Hepatocyte (in vitro differentiated cells): ENCODE measurements around the gene TNFRSF12A. TPM values are rescaled to one million over a fixed set of nuclear protein-coding genes. Genes with fewer than 3 reads are reported as not detected.

ENCODE experiments used
- DNase-seq: peaks from one replicate; pipeline ENCODE4 v3.0.0-alpha.2; 2016; ENCODE audit warnings: low spot score
- H2AFZ ChIP-seq: fragments of 200-600 bp; sonication (generic); 2 replicates; pipeline ENCODE4 v1.6.0; 2016; ENCODE audit warnings: antibody characterized with exemption, mild to moderate bottlenecking
- H3K27ac ChIP-seq: fragments of 200-600 bp; sonication (generic); 2 replicates; pipeline ENCODE4 v1.5.1; 2016; ENCODE audit warnings: mild to moderate bottlenecking
- H3K27me3 ChIP-seq: fragments of 200-600 bp; sonication (generic); 2 replicates; pipeline ENCODE4 v1.6.1; 2016
- H3K36me3 ChIP-seq: fragments of 200-600 bp; sonication (generic); replicated peaks from 2 replicates; pipeline ENCODE4 v1.5.1; 2016; ENCODE audit warnings: low read depth; ENCODE audit not compliant: insufficient read depth
- H3K4me1 ChIP-seq: fragments of 200-600 bp; sonication (generic); 2 replicates; pipeline ENCODE4 v1.5.1; 2016; ENCODE audit warnings: mild to moderate bottlenecking, moderate library complexity; ENCODE audit not compliant: insufficient read depth
- H3K4me2 ChIP-seq: fragments of 200-600 bp; sonication (generic); 2 replicates; pipeline ENCODE4 v1.6.0; 2016
- H3K4me3 ChIP-seq: fragments of 200-600 bp; sonication (generic); 2 replicates; pipeline ENCODE4 v1.5.1; 2016; ENCODE audit warnings: mild to moderate bottlenecking
- H3K79me2 ChIP-seq: fragments of 200-600 bp; sonication (generic); 2 replicates; pipeline ENCODE4 v1.6.0; 2017; ENCODE audit warnings: mild to moderate bottlenecking
- H3K9me2 ChIP-seq: fragments of 200-600 bp; sonication (generic); replicated peaks from 2 replicates; pipeline ENCODE4 v1.6.0; 2017; ENCODE audit warnings: mild to moderate bottlenecking; ENCODE audit not compliant: insufficient read depth
- H3K9me3 ChIP-seq: fragments of 200-600 bp; sonication (generic); 2 replicates; pipeline ENCODE4 v1.5.1; 2016; ENCODE audit warnings: low read depth, mild to moderate bottlenecking
- H4K20me1 ChIP-seq: fragments of 200-600 bp; sonication (generic); 2 replicates; pipeline ENCODE4 v1.6.0; 2016; ENCODE audit warnings: mild to moderate bottlenecking; ENCODE audit not compliant: insufficient read depth, poor library complexity, severe bottlenecking
- CTCF ChIP-seq: fragments of 200-600 bp; sonication (generic); IDR thresholded peaks from 2 replicates; pipeline ENCODE4 v1.5.1; 2016; ENCODE audit warnings: antibody characterized with exemption, mild to moderate bottlenecking; ENCODE audit not compliant: poor library complexity
- EZH2 ChIP-seq: fragments of 200-600 bp; sonication (generic); IDR thresholded peaks from 2 replicates; pipeline ENCODE4 v1.6.1; 2016; ENCODE audit warnings: antibody characterized with exemption, mild to moderate bottlenecking, borderline replicate concordance
- EZH2phosphoT487 ChIP-seq: fragments of 200-600 bp; sonication (generic); IDR thresholded peaks from one replicate; pipeline ENCODE4 v1.6.1; 2018; ENCODE audit warnings: antibody characterized with exemption, mild to moderate bottlenecking, low read depth, moderate library complexity; ENCODE audit not compliant: unreplicated experiment, severe bottlenecking
- whole genome bisulfite sequencing: methylation state at CpG from one replicate; pipeline ENCODE4 v1.1.6; 2016; ENCODE audit warnings: low lambda C conversion rate; ENCODE audit errors: missing lambda C conversion rate; 5-methylcytosine and 5-hydroxymethylcytosine counted together
- polyA plus RNA-seq: library from polyadenylated mRNA; unstranded; fragments of >200 nt; fragmentation: Nextera tagmentation; extraction: Ambion mirVana; gene quantifications from 2 replicates; pipeline ENCODE4 v1.2.1, GENCODE V29; 2016
- total RNA-seq: library from RNA; depleted of rRNA; stranded (reverse); fragments of >200 nt; gene quantifications from 2 replicates; pipeline ENCODE4 v1.2.3, GENCODE V29; 2014

Gene TNFRSF12A
- total and polyA plus RNA-seq, 2 experiments from 2014 or later: 127 to 385 TPM

- Histone ChIP-seq H2AFZ (no peak overlapping the region), H3K9me2 (no peaks in the 10 kb centered on the region), H3K27ac (peak overlapping the region; percentile 48), H3K9me3 (no peaks in the 10 kb centered on the region), H3K4me2 (no peak overlapping the region), H3K4me3 (no peak overlapping the region), H3K27me3 (no peaks in the 10 kb centered on the region), H3K79me2 (no peaks in the 10 kb centered on the region), H4K20me1 (no peaks in the 10 kb centered on the region), H3K4me1 (peaks cover 15% of the 10 kb centered on the region), H3K36me3 (no peaks in the 10 kb centered on the region)
- 93% methylated on average over 6 of the region's 6 CpGs for WGBS
- TF ChIP-seq CTCF (no peak), EZH2 (no peak), EZH2phosphoT487 (no peak)
- DNase-seq: no peak
Measured at GRCh38 chr16:3062553-3062952, 42.4 kb downstream of the TNFRSF12A start.

GRCh38 chr16:3063625-3064386, 43.6 kb downstream of the TNFRSF12A start:
- Histone ChIP-seq H3K36me3 (no peaks in the 10 kb centered on the region), H3K4me3 (no peak overlapping the region), H3K79me2 (no peaks in the 10 kb centered on the region), H3K4me1 (peaks cover 12% of the 10 kb centered on the region), H3K27ac (peak overlapping the region; percentile 89), H2AFZ (no peak overlapping the region), H3K9me2 (no peaks in the 10 kb centered on the region), H3K9me3 (no peaks in the 10 kb centered on the region), H4K20me1 (no peaks in the 10 kb centered on the region), H3K4me2 (no peak overlapping the region), H3K27me3 (no peaks in the 10 kb centered on the region)
- 95% methylated on average over 8 of the region's 8 CpGs for WGBS
- no peak for DNase-seq
- TF ChIP-seq CTCF (no peak), EZH2phosphoT487 (no peak), EZH2 (no peak)

GRCh38 chr16:3065069-3065741, 45.0 kb downstream of the TNFRSF12A start, which contains the start of gene IL32:
TSS of gene IL32 (plus strand) at chr16:3065640. CDS start at chr16:3065812, 172 bp downstream.
- TF ChIP-seq EZH2 (no peak), EZH2phosphoT487 (no peak), CTCF (no peak)
- 73% methylated on average over 13 of the region's 13 CpGs for WGBS
- Histone ChIP-seq H3K27ac (peak within 1 kb of the TSS; percentile 89), H3K36me3 (no peaks in the 10 kb centered on the region), H3K9me3 (no peaks in the 10 kb centered on the region), H3K4me3 (no peak within 1 kb of the TSS), H4K20me1 (no peaks in the 10 kb centered on the region), H3K27me3 (no peaks in the 10 kb centered on the region), H3K79me2 (no peaks in the 10 kb centered on the region), H3K4me1 (peaks cover 5% of the 10 kb centered on the region), H2AFZ (no peak within 1 kb of the TSS), H3K9me2 (no peaks in the 10 kb centered on the region), H3K4me2 (peak within 1 kb of the TSS; percentile 66)
- peak; percentile 89 for DNase-seq
